Breast epithelium (tissue), 3 donors: ENCODE results near the gene OR6C70.

Source experiments
- CTCF ChIP-seq, 3 donors: fragments of 450-650 bp; IDR thresholded peaks; one replicate each; pipeline ENCODE4 v1.5.1; 2016 to 2017; ENCODE audit warnings: antibody characterized with exemption in 3 of 3, mild to moderate bottlenecking in 3 of 3, moderate library complexity in 3 of 3
- POLR2A ChIP-seq: fragments of 450-650 bp; IDR thresholded peaks from one replicate; pipeline ENCODE4 v1.6.1; 2016; ENCODE audit warnings: antibody characterized with exemption, mild to moderate bottlenecking, moderate library complexity

- no peak for TF ChIP-seq CTCF (IDR thresholded peaks at IDR 0.05)
- TF ChIP-seq POLR2A = no peak
Measured at GRCh38 chr12:55495490-55495889, 25.6 kb upstream of the OR6C70 start.
